HCT116 (cell line): ENCODE results near the gene ATP5PO. TPM values are rescaled to one million over a fixed set of nuclear protein-coding genes. Genes with fewer than 3 reads are reported as not detected.

ENCODE experiments used
- ATAC-seq: fragments of 200-7000 bp; cut with Tn5 transposase; 2 replicates; pipeline ENCODE4 v1.9.1; 2020; ENCODE audit warnings: mild to moderate bottlenecking, moderate library complexity
- BruUV-seq: library from RNA; stranded (reverse); fragments of 400-500 nt; replicated peaks from 2 replicates; lab custom pipeline; 2021; lab: Mats Ljungman, UMichigan
- CTCF ChIA-PET: fragments of 300-600 bp; sonication (Branson Sonifier 250); formaldehyde crosslinking; loops from one replicate; lab custom pipeline; 2021; ENCODE audit warnings: antibody characterized with exemption; lab: Charles Lee
- POLR2A ChIA-PET: fragments of 300-600, 350-600 bp; sonication (Branson Sonifier 250); formaldehyde crosslinking; loops from one replicate; lab custom pipeline; 2021; ENCODE audit warnings: antibody characterized with exemption; lab: Charles Lee
- RAD21 ChIA-PET, 2 experiments: fragments of 300-600 bp; sonication (Branson Sonifier 250); formaldehyde crosslinking; loops; one replicate each; lab custom pipeline; 2023; ENCODE audit warnings: low total read pairs in 2 of 2; ENCODE audit not compliant: uncharacterized antibody in 2 of 2, unreplicated experiment in 2 of 2, low non-redundant PET in 1 of 2; lab: Charles Lee
- DNase-seq: peaks from one replicate; pipeline ENCODE4 v3.0.0-alpha.2; 2010; ENCODE audit warnings: low read depth, low spot score
- H2AFZ ChIP-seq: fragments of 200-600 bp; shearing (Covaris generic), sonication (generic); 2 replicates; pipeline ENCODE4 v1.6.1; 2017; ENCODE audit warnings: low read depth, mixed run types, mixed read lengths, antibody characterized with exemption, low read length; ENCODE audit not compliant: poor library complexity, severe bottlenecking
- H3K27ac ChIP-seq: 2 replicates; pipeline ENCODE4 v1.5.1; 2012; ENCODE audit warnings: low read depth, low read length
- H3K27me3 ChIP-seq: fragments of 200-600 bp; sonication (generic); 2 replicates; pipeline ENCODE4 v1.6.1; 2016; ENCODE audit warnings: mixed run types, low read length, mixed read lengths; ENCODE audit not compliant: insufficient read depth
- H3K36me3 ChIP-seq, 2 experiments: fragments of 200-500 bp in 1 of 2; fragments of 200-600 bp in 1 of 2; sonication (Bioruptor generic) in 1 of 2; sonication (generic) in 1 of 2; 2 replicates each; pipeline versions ENCODE4 v1.5.1 to v1.6.1; 2014 to 2016; ENCODE audit warnings: low read length in 2 of 2, inconsistent platforms in 1 of 2, mixed read lengths in 1 of 2, mixed run types in 1 of 2; ENCODE audit not compliant: insufficient read depth in 2 of 2, control insufficient read depth in 1 of 2
- H3K4me1 ChIP-seq, 2 experiments: fragments of 200-600 bp in 1 of 2; sonication (generic) in 1 of 2; 2 replicates each; pipeline versions ENCODE4 v1.5.1 to v1.6.1; 2012 to 2017; ENCODE audit warnings: low read length in 2 of 2, inconsistent platforms in 1 of 2, mild to moderate bottlenecking in 1 of 2, mixed read lengths in 1 of 2, mixed run types in 1 of 2, moderate library complexity in 1 of 2; ENCODE audit not compliant: insufficient read depth in 2 of 2, control insufficient read depth in 1 of 2
- H3K4me2 ChIP-seq: fragments of 200-600 bp; sonication (generic); 2 replicates; pipeline ENCODE4 v1.6.1; 2017; ENCODE audit warnings: mixed run types, low read length, mixed read lengths
- H3K4me3 ChIP-seq, 2 experiments: fragments of 200-600 bp in 1 of 2; sonication (generic) in 1 of 2; replicated peaks in 1 of 2; 2 replicates each; pipeline ENCODE4 v1.5.1; 2011 to 2016; ENCODE audit warnings: low read length in 2 of 2, control low read depth in 1 of 2, low read depth in 1 of 2, mild to moderate bottlenecking in 1 of 2, mixed read lengths in 1 of 2, mixed run types in 1 of 2
- H3K79me2 ChIP-seq: fragments of 200-600 bp; sonication (generic); 2 replicates; pipeline ENCODE4 v1.6.1; 2017; ENCODE audit warnings: mild to moderate bottlenecking, mixed run types, low read length, moderate library complexity, mixed read lengths; ENCODE audit not compliant: insufficient read depth
- H3K9ac ChIP-seq: fragments of 200-600 bp; sonication (generic); 2 replicates; pipeline ENCODE4 v1.6.1; 2016; ENCODE audit warnings: low read length, mixed read lengths
- H3K9me2 ChIP-seq: fragments of 200-600 bp; sonication (generic), shearing (Covaris generic); 2 replicates; pipeline ENCODE4 v1.6.1; 2017; ENCODE audit warnings: mixed run types, mild to moderate bottlenecking, moderate library complexity; ENCODE audit not compliant: insufficient read depth
- H3K9me3 ChIP-seq, 2 experiments: fragments of 200-500 bp in 1 of 2; fragments of 200-600 bp in 1 of 2; sonication (Bioruptor generic) in 1 of 2; sonication (generic) in 1 of 2; 2 replicates each; pipeline ENCODE4 v1.6.1; 2014 to 2017; ENCODE audit warnings: low read length in 2 of 2, mixed read lengths in 2 of 2, inconsistent platforms in 1 of 2, low read depth in 1 of 2, mild to moderate bottlenecking in 1 of 2, mixed run types in 1 of 2, moderate library complexity in 1 of 2; ENCODE audit not compliant: control insufficient read depth in 1 of 2, insufficient read depth in 1 of 2
- H4K20me1 ChIP-seq: fragments of 200-600 bp; sonication (generic), shearing (Covaris generic); 2 replicates; pipeline ENCODE4 v1.6.1; 2017; ENCODE audit warnings: mixed run types, mild to moderate bottlenecking, moderate library complexity; ENCODE audit not compliant: insufficient read depth
- EGR1 ChIP-seq: IDR thresholded peaks from 2 replicates; pipeline ENCODE4 v1.6.1; 2012; ENCODE audit warnings: low read depth
- EZH2phosphoT487 ChIP-seq: fragments of 200-600 bp; IDR thresholded peaks from 2 replicates; pipeline ENCODE4 v1.6.1; 2018; ENCODE audit warnings: antibody characterized with exemption, borderline replicate concordance
- FOSL1 ChIP-seq: IDR thresholded peaks from 2 replicates; pipeline ENCODE4 v1.6.1; 2012; ENCODE audit warnings: low read depth
- POLR2A ChIP-seq: IDR thresholded peaks from 2 replicates; pipeline ENCODE4 v1.7.0; 2011; ENCODE audit warnings: borderline replicate concordance; ENCODE audit not compliant: insufficient read depth, insufficient read length; ENCODE audit errors: extremely low read depth
- POLR2AphosphoS5 ChIP-seq: IDR thresholded peaks from 2 replicates; pipeline ENCODE4 v1.6.1; 2011; ENCODE audit warnings: mild to moderate bottlenecking, low read depth, low read length, moderate library complexity
- RAD21 ChIP-seq: IDR thresholded peaks from 2 replicates; pipeline ENCODE4 v1.6.1; 2012; ENCODE audit warnings: low read depth, mild to moderate bottlenecking
- SIN3A ChIP-seq: IDR thresholded peaks from 2 replicates; pipeline ENCODE4 v1.6.1; 2012; ENCODE audit warnings: low read depth
- ZFX ChIP-seq: fragments of 450-650 bp; IDR thresholded peaks from 2 replicates; pipeline ENCODE4 v1.6.1; 2017
- intact Hi-C: fragments of 100-400 bp; cut with micrococcal nuclease; formaldehyde crosslinking; loops from 2 replicates; pipeline ENCODE4 v1.10.0; 2022
- total RNA-seq: library from RNA; stranded (reverse); gene quantifications from one replicate; pipeline ENCODE4 v1.2.1, GENCODE V29; 2021; ENCODE audit not compliant: unreplicated experiment
- TF ChIP-seq, protein P1 (sequence below): IDR thresholded peaks from 2 replicates; pipeline ENCODE4 v1.6.1; 2012; ENCODE audit warnings: low read depth

ATP5PO gene
- total RNA-seq, 1 experiment from 2014 or later, result 238 TPM

DNA sequence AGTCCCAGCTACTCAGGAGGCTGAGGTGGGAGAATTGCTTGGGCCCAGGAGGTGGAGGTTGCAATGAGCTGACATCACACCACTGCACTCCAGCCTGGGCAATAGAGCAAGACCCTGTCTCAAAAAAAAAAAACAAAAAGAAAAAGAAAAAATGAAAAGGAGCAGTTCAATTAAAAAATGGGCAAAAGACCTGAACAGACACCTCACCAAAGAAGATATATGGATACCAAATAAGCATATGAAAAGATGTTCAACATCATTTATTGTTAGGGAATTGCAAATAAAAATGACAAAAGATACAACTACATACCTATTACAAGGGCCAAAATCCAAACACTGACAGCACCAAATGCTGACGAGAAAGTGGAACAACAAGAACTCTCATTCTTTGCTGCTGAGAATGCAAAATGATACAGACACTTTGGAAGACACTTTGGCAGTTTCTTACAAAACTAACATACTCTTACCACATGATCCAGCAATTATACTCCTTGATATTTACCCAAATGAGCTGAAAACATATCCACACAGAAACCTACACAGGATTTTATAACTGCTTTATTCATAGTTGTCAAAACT is 28.7 kb upstream of the ATP5PO start:
- CTCF ChIA-PET, result interaction anchor here (2.8 kb wide), 1 partner anchor 20 kb away, joined by 9 read pairs; no protein-coding TSS in a partner anchor

DNA sequence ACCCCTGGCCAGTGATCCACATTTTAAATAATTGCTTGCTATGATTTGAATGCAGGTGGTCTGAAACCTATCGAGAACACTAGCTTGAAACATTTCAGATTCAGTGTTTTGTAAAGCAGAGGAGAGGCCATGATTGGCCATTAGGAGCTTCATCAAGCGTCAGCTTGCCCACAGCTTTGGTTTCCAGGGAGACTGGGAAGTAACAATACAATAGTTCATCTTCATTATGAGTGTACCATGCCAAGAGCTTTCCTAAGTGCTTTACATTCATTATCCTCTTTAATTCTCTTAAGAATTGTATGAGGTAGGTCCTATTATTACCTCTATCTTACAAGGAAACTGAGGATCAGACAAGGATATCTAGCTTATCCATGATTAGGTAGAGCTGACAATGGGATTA is 27.7 kb upstream of the ATP5PO start:
- Histone ChIP-seq H3K4me3 (no peak overlapping the region), H3K9me3 (no peaks in the 10 kb centered on the region), H3K27me3 (no peaks in the 10 kb centered on the region), H3K4me1 (peaks cover 19 to 28% of the 10 kb centered on the region in 2 experiments), H3K9ac (no peak overlapping the region), H3K9me2 (no peaks in the 10 kb centered on the region), H3K36me3 (no peaks in the 10 kb centered on the region), H3K27ac (no peak overlapping the region), H2AFZ (no peak overlapping the region), H4K20me1 (no peaks in the 10 kb centered on the region), H3K4me2 (no peak overlapping the region), H3K79me2 (no peaks in the 10 kb centered on the region)
- DNase-seq, result no peak
- TF ChIP-seq POLR2A, result no peak
- TF ChIP-seq, protein P1, sequence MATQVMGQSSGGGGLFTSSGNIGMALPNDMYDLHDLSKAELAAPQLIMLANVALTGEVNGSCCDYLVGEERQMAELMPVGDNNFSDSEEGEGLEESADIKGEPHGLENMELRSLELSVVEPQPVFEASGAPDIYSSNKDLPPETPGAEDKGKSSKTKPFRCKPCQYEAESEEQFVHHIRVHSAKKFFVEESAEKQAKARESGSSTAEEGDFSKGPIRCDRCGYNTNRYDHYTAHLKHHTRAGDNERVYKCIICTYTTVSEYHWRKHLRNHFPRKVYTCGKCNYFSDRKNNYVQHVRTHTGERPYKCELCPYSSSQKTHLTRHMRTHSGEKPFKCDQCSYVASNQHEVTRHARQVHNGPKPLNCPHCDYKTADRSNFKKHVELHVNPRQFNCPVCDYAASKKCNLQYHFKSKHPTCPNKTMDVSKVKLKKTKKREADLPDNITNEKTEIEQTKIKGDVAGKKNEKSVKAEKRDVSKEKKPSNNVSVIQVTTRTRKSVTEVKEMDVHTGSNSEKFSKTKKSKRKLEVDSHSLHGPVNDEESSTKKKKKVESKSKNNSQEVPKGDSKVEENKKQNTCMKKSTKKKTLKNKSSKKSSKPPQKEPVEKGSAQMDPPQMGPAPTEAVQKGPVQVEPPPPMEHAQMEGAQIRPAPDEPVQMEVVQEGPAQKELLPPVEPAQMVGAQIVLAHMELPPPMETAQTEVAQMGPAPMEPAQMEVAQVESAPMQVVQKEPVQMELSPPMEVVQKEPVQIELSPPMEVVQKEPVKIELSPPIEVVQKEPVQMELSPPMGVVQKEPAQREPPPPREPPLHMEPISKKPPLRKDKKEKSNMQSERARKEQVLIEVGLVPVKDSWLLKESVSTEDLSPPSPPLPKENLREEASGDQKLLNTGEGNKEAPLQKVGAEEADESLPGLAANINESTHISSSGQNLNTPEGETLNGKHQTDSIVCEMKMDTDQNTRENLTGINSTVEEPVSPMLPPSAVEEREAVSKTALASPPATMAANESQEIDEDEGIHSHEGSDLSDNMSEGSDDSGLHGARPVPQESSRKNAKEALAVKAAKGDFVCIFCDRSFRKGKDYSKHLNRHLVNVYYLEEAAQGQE, result no peak
- TF ChIP-seq SIN3A, result no peak
- no peak for TF ChIP-seq EGR1
- no peak for TF ChIP-seq FOSL1
- TF ChIP-seq RAD21, result no peak
- TF ChIP-seq POLR2AphosphoS5, result no peak
- TF ChIP-seq EZH2phosphoT487, result no peak
- intact Hi-C loops, result loop anchor here (10.0 kb wide), 1 partner anchor 132 kb away; the partner anchor contains the start of genes MRPS6 and SLC5A3
- no peak for ATAC-seq
- ChIA-PET CTCF (interaction anchor here (2.8 kb wide), 1 partner anchor 19 kb away, joined by 9 read pairs; no protein-coding TSS in a partner anchor), RAD21 (interaction anchor here in 1 of 2 experiments (0.9 kb wide), 1 partner anchor 259 kb away, joined by 3 read pairs; no protein-coding TSS in a partner anchor), POLR2A (no interaction called here)
- no TSS peak for BruUV-seq

More for the DNA sequence above, 28.7 kb upstream of the ATP5PO start:
- no peak overlapping the region for H3K4me3 ChIP-seq
- no TSS peak for BruUV-seq
- no peak overlapping the region for H3K4me2 ChIP-seq
- no peak for ATAC-seq
- no peaks in the 10 kb centered on the region for H4K20me1 ChIP-seq
- H3K79me2 ChIP-seq, result no peaks in the 10 kb centered on the region
- no peaks in the 10 kb centered on the region for H3K9me3 ChIP-seq
- H3K9ac ChIP-seq, result no peak overlapping the region
- peaks cover 29 to 38% of the 10 kb centered on the region in 2 experiments for H3K4me1 ChIP-seq
- no peak for TF ChIP-seq ZFX
- TF ChIP-seq, all 23 proteins: peak for 0
- intact Hi-C loops, result loop anchor here (10.0 kb wide), 1 partner anchor 131 kb away; the partner anchor contains the start of genes MRPS6 and SLC5A3
- no peak overlapping the region for H3K27ac ChIP-seq
- no peaks in the 10 kb centered on the region for H3K36me3 ChIP-seq
- H2AFZ ChIP-seq, result no peak overlapping the region
- H3K27me3 ChIP-seq, result no peaks in the 10 kb centered on the region
- no peak for DNase-seq
- RAD21 ChIA-PET, result interaction anchor here in 1 of 2 experiments (0.9 kb wide), 1 partner anchor 258 kb away, joined by 3 read pairs; no protein-coding TSS in a partner anchor
- H3K9me2 ChIP-seq, result no peaks in the 10 kb centered on the region
- POLR2A ChIA-PET, result no interaction called here
